Measurements from ENCODE around the gene ADRM1. TPM values are rescaled to one million over a fixed set of nuclear protein-coding genes. Genes with fewer than 3 reads are reported as not detected.

Gene ADRM1
- total RNA-seq, 1 experiment from 2014 or later = 160 TPM

- DNase-seq = no peak
- no peaks in the 10 kb centered on the region for H3K27me3 ChIP-seq
- H3K9me3 ChIP-seq (replicated peaks) = no peaks in the 10 kb centered on the region
- H3K4me1 ChIP-seq = peaks cover 2% of the 10 kb centered on the region; the same call in 1 of the 2 replicates
- peaks cover 77% of the 10 kb centered on the region for H3K36me3 ChIP-seq
- no peak overlapping the region for H3K4me3 ChIP-seq
- H3K27ac ChIP-seq = no peak overlapping the region
Observed at GRCh38 chr20:62309198-62309944, 6.6 kb downstream of the ADRM1 start.

GRCh38 chr20:62309947-62310756 is 7.4 kb downstream of the ADRM1 start:
- DNase-seq = no peak
- no peak overlapping the region for H3K27ac ChIP-seq
- H3K36me3 ChIP-seq = peaks cover 77% of the 10 kb centered on the region
- no peaks in the 10 kb centered on the region for H3K4me1 ChIP-seq
- H3K4me3 ChIP-seq = no peak overlapping the region
- H3K27me3 ChIP-seq = no peaks in the 10 kb centered on the region
- no peaks in the 10 kb centered on the region for H3K9me3 ChIP-seq (replicated peaks)

GRCh38 chr20:62310757-62311121 is 7.9 kb downstream of the ADRM1 start:
- Histone ChIP-seq H3K36me3 (peaks cover 74% of the 10 kb centered on the region), H3K4me3 (no peak overlapping the region), H3K9me3 (replicated peaks) (no peaks in the 10 kb centered on the region), H3K4me1 (no peaks in the 10 kb centered on the region), H3K27me3 (no peaks in the 10 kb centered on the region), H3K27ac (no peak overlapping the region)
- no peak for DNase-seq

GRCh38 chr20:62311150-62311549 is 8.4 kb downstream of the ADRM1 start:
- H3K36me3 ChIP-seq = peaks cover 74% of the 10 kb centered on the region

GRCh38 chr20:62311832-62312661 is 9.2 kb downstream of the ADRM1 start:
- no peak for DNase-seq
- H3K27me3 ChIP-seq = no peaks in the 10 kb centered on the region
- H3K4me1 ChIP-seq = no peaks in the 10 kb centered on the region
- no peaks in the 10 kb centered on the region for H3K9me3 ChIP-seq (replicated peaks)
- no peak overlapping the region for H3K4me3 ChIP-seq
- peaks cover 73% of the 10 kb centered on the region for H3K36me3 ChIP-seq
- no peak overlapping the region for H3K27ac ChIP-seq

More at GRCh38 chr20:62311150-62311549, 8.4 kb downstream of the ADRM1 start:
- H3K9me3 ChIP-seq (replicated peaks) = no peaks in the 10 kb centered on the region
- no peaks in the 10 kb centered on the region for H3K27me3 ChIP-seq
- DNase-seq = no peak
- H3K4me1 ChIP-seq = no peaks in the 10 kb centered on the region
- H3K4me3 ChIP-seq = no peak overlapping the region
- no peak overlapping the region for H3K27ac ChIP-seq

- H3K36me3 ChIP-seq = peaks cover 73% of the 10 kb centered on the region
- H3K27ac ChIP-seq = no peak overlapping the region
- H3K27me3 ChIP-seq = no peaks in the 10 kb centered on the region
- DNase-seq = no peak
- H3K4me3 ChIP-seq = no peak overlapping the region
- no peaks in the 10 kb centered on the region for H3K9me3 ChIP-seq (replicated peaks)
- no peaks in the 10 kb centered on the region for H3K4me1 ChIP-seq
Observed at GRCh38 chr20:62312662-62312977, 9.8 kb downstream of the ADRM1 start.

- Histone ChIP-seq H3K27ac (no peak overlapping the region), H3K9me3 (replicated peaks) (no peaks in the 10 kb centered on the region), H3K27me3 (no peaks in the 10 kb centered on the region), H3K4me1 (no peaks in the 10 kb centered on the region), H3K36me3 (peaks cover 69% of the 10 kb centered on the region), H3K4me3 (no peak overlapping the region)
- DNase-seq = no peak
Observed at GRCh38 chr20:62313021-62313420, 10.2 kb downstream of the ADRM1 start.

GRCh38 chr20:62313460-62314338 is 10.9 kb downstream of the ADRM1 start:
- Histone ChIP-seq H3K9me3 (replicated peaks) (no peaks in the 10 kb centered on the region), H3K27ac (no peak overlapping the region), H3K27me3 (no peaks in the 10 kb centered on the region), H3K4me1 (no peaks in the 10 kb centered on the region), H3K36me3 (peaks cover 62% of the 10 kb centered on the region), H3K4me3 (no peak overlapping the region)
- DNase-seq = no peak

- no peak for DNase-seq
- Histone ChIP-seq H3K27ac (no peak overlapping the region), H3K27me3 (no peaks in the 10 kb centered on the region), H3K9me3 (replicated peaks) (no peaks in the 10 kb centered on the region), H3K4me1 (no peaks in the 10 kb centered on the region), H3K36me3 (peaks cover 56% of the 10 kb centered on the region), H3K4me3 (no peak overlapping the region)
Observed at GRCh38 chr20:62314339-62314638, 11.5 kb downstream of the ADRM1 start.

GRCh38 chr20:62314711-62315302 is 12.0 kb downstream of the ADRM1 start:
- Histone ChIP-seq H3K36me3 (peaks cover 55% of the 10 kb centered on the region), H3K9me3 (replicated peaks) (no peaks in the 10 kb centered on the region), H3K4me1 (no peaks in the 10 kb centered on the region), H3K4me3 (no peak overlapping the region), H3K27me3 (no peaks in the 10 kb centered on the region), H3K27ac (no peak overlapping the region)
- DNase-seq = no peak

GRCh38 chr20:62315773-62316172 is 13.0 kb downstream of the ADRM1 start:
- Histone ChIP-seq H3K27me3 (no peaks in the 10 kb centered on the region), H3K36me3 (peaks cover 49% of the 10 kb centered on the region), H3K9me3 (replicated peaks) (no peaks in the 10 kb centered on the region), H3K27ac (no peak overlapping the region), H3K4me1 (no peaks in the 10 kb centered on the region), H3K4me3 (no peak overlapping the region)
- DNase-seq = no peak

- Histone ChIP-seq H3K27me3 (no peaks in the 10 kb centered on the region), H3K4me1 (no peaks in the 10 kb centered on the region), H3K27ac (no peak overlapping the region), H3K4me3 (no peak overlapping the region), H3K36me3 (peaks cover 43% of the 10 kb centered on the region), H3K9me3 (replicated peaks) (no peaks in the 10 kb centered on the region)
- no peak for DNase-seq
Observed at GRCh38 chr20:62316331-62317166, 13.8 kb downstream of the ADRM1 start.

GRCh38 chr20:62317167-62317655 is 14.4 kb downstream of the ADRM1 start:
- Histone ChIP-seq H3K4me3 (no peak overlapping the region), H3K27me3 (no peaks in the 10 kb centered on the region), H3K4me1 (no peaks in the 10 kb centered on the region), H3K36me3 (peaks cover 43% of the 10 kb centered on the region; the same call in 1 of the 2 replicates), H3K27ac (no peak overlapping the region), H3K9me3 (replicated peaks) (no peaks in the 10 kb centered on the region)
- peak in 1 of 2 experiments; percentile 58 for DNase-seq
